HG03064 (cell line): ENCODE results near the gene ASPDH.

Experiments used
- ATAC-seq: cut with Tn5 transposase; IDR thresholded peaks from one replicate; pipeline ENCODE4 v1.9.1; 2021; ENCODE audit warnings: low read depth; ENCODE audit not compliant: unreplicated experiment

Gene ASPDH

GRCh38 chr19:50513746-50514345, at the start of gene ASPDH:
Gene ASPDH, minus strand, starts transcription at chr19:50513913. Its CDS starts 90 bp downstream, at chr19:50513823.
- ATAC-seq: no peak

- ATAC-seq: no peak
Observed at GRCh38 chr19:50562996-50563395, 49.3 kb upstream of the ASPDH start.

DNA sequence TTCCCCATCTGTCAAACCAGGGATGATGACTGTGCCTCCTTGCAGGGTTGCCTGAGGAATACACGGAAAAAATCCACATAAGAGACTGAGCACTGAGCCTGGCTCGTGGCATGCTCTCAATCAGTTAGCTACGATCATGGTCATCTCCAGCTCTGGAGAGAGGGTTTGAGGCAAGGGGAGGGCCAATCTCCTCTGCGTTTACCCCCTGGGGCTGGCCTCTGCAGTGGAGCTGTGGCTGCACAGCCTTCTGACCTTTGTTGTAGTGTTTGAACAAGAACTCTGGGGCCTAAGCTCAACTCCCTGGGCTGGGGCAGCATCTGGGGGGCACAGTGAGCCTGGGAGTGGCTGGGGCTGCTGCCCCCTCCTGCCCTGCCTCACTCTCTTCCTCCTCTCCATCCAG, 48.6 kb upstream of the ASPDH start:
- ATAC-seq: no peak

GRCh38 chr19:50559636-50560035, 45.9 kb upstream of the ASPDH start:
- no peak for ATAC-seq

- ATAC-seq: no peak
Observed at GRCh38 chr19:50558449-50558848, 44.7 kb upstream of the ASPDH start.

DNA sequence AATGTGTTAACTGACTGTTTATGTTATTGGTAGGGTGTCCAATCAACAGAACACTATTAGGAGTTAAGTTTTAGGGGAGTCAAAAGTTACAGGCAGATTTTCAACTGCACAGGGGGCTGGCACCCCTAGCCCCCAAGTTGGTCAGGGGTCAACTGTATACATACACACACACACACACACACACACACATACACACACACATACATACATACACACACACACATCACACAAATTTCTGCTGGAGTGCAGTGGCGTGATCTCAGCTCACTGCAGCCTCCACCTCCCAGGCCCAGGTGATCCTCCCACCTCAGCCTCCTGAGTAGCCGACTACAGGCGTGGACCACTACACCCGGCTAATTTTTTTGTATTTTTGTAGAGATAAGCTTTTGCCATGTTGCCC, 44.3 kb upstream of the ASPDH start:
- no peak for ATAC-seq

- no peak for ATAC-seq
Observed at GRCh38 chr19:50557009-50557613, 43.4 kb upstream of the ASPDH start.

DNA sequence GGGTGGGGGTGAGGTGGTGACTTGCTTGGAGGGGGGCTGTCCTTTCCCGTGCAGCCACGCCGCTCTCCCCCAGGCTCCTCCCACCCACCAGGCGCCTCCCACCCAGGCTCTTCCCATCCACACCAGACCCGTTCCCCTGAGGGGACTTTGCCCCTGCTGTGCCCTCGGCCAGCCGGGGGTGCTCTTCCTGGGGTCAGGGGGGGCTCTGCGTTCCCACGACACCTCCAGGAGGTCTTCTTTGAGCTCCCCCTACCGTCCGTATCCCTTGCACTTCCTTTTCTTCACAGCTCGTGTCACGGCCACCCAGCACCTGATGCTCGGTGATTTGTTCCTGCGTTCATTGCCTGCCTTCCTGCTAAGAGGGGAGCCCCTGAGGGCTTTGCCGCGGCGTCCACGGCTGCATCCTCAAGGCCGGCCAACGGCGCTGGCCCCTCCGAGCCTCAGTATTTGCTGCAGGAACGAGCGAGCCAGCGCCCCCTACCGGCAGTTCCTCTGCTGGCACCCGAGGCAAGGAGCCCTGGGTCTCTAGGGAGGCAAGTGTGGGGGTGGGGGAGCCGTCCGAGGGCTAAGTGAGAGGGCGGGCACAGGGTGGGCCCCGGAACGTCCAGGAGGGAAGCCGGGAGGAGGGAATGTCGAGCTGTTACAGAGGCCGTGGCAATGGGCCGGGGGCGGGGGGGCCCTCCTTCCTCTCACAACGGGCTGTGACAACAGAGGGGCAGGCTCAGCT, 42.7 kb upstream of the ASPDH start:
- ATAC-seq: no peak

- no peak for ATAC-seq
Observed at GRCh38 chr19:50555450-50556281, 42.0 kb upstream of the ASPDH start.

GRCh38 chr19:50555033-50555432, 41.3 kb upstream of the ASPDH start:
- ATAC-seq: no peak

- ATAC-seq: no peak
Observed at GRCh38 chr19:50554212-50554611, 40.5 kb upstream of the ASPDH start.

DNA sequence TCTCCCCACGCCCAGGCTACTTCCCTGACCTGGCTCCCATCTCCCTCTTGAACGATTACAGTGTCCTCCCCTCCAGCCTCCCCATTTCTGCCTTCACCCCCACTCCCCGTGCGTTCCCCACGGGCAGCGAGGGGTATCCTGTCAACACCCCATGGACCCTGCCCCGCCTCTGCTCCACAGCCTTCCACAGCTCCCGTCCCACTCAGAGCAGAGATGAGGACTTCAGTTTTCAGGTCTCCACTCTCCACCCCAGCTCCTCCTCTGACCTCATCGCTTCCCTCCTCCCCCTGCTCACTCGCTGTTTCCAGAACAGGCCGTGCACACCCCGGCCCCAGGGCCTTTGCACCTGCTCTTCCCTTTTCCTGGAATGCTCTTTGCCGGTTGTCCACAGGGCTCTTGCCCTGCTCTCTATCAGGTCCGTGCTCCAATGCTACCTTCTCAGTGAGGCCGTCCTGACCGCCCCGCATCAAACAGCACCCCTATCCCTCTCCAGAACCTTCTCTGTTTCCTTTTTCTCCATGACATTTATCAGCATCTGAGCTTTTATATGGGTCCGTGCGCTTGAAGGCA, 39.5 kb upstream of the ASPDH start:
- ATAC-seq: no peak

DNA sequence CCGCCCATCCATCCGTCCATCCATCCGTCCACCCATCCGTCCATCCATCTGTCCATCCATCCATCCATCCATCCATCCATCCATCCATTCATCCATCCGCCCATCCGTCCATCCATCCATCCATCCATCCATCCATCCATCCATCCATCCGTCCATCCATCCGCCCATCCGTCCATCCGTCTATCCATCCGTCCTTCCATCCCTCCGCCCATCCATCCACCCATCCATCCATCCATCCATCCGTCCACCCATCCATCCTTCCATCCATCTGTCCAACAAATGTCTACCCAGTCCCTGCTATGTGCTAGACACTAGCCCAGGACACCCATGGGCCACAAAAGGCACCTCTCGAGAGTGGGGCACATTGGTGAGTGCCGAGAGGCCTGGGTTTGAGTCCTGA, 38.8 kb upstream of the ASPDH start:
- no peak for ATAC-seq

DNA sequence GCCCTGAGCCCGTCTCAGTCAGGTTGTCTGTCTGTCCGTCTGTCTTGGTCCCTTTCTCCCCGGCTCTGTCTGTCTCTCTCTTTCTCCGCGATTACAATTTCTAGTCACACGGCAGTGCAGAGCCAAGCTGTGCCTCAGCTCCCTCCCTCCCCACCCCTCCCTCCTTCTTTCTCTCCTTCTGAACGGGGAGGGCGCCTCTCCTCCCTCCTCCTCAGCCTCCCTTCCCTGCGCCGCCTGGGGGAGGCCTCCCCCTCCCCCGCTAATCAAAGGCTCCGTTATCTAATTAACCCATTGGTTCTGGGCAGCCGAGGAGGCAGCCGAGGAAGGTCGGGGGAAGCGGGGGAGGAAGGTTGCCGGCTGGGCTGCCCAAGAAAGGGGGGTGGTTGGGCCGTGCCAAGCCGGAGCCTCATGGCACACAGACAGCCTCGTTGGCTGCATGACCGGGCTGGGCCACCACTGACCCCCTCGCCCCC, 38.0 kb upstream of the ASPDH start:
- no peak for ATAC-seq

- no peak for ATAC-seq
Observed at GRCh38 chr19:50551034-50551714, 37.5 kb upstream of the ASPDH start.

DNA sequence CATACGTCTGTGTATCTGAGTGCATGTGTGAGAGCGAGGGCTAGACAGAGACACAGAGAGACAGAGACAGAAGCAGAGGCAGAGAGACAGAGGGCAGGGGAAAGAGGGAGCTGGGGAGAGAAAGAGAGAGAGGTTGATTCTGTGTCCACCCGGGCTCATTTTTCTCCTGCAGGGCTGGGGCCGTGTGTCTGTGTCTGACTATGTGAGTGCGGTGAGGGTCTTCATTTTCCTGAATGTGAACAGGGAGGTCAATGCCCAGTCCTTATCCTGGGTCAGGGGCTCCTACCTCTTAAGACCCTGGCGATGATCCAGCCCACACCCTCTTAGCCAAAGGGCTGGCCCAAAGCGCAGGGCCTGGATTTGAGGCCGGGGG, 36.9 kb upstream of the ASPDH start:
- ATAC-seq: no peak

- ATAC-seq: no peak
Observed at GRCh38 chr19:50549927-50550593, 36.3 kb upstream of the ASPDH start.

- no peak for ATAC-seq
Observed at GRCh38 chr19:50549059-50549926, 35.6 kb upstream of the ASPDH start.
